CD8-positive, alpha-beta memory T cell (primary cell): ENCODE measurements around the gene MTA1. TPM values are rescaled to one million over a fixed set of nuclear protein-coding genes. Genes with fewer than 3 reads are reported as not detected.
A peak's percentile ranks its signal among the peaks of the same experiment; 100 is the strongest.

Source experiments
- CTCF ChIA-PET: fragments of 350-600 bp; sonication (Branson Sonifier 250); formaldehyde crosslinking; loops from one replicate; lab custom pipeline; 2021; ENCODE audit warnings: antibody characterized with exemption; lab: Charles Lee
- POLR2A ChIA-PET: fragments of 350-600 bp; sonication (Branson Sonifier 250); formaldehyde crosslinking; loops from one replicate; lab custom pipeline; 2021; ENCODE audit warnings: antibody characterized with exemption; lab: Charles Lee
- DNase-seq, 5 donors: peaks; one replicate each; pipeline versions ENCODE4 v3.0.0 to v3.0.0-alpha.2; 2020 to 2022; ENCODE audit warnings: mixed read lengths in 1 of 5
- H3K27ac ChIP-seq: one replicate; pipeline ENCODE4 v1.7.0; 2013; ENCODE audit warnings: low read depth, mild to moderate bottlenecking, low read length, moderate library complexity
- H3K27me3 ChIP-seq: 2 replicates; pipeline ENCODE4 v1.7.0; 2013; ENCODE audit warnings: low read length, mild to moderate bottlenecking; ENCODE audit not compliant: insufficient read depth, poor library complexity, severe bottlenecking
- H3K36me3 ChIP-seq: 2 replicates; pipeline ENCODE4 v1.7.0; 2013; ENCODE audit warnings: mild to moderate bottlenecking, low read length, moderate library complexity; ENCODE audit not compliant: insufficient read depth
- H3K4me1 ChIP-seq: 2 replicates; pipeline ENCODE4 v1.7.0; 2013; ENCODE audit warnings: mild to moderate bottlenecking, low read length, moderate library complexity; ENCODE audit not compliant: insufficient read depth
- H3K4me3 ChIP-seq: 2 replicates; pipeline ENCODE4 v1.7.0; 2013; ENCODE audit warnings: mild to moderate bottlenecking, low read length
- H3K9me3 ChIP-seq: 2 replicates; pipeline ENCODE4 v1.7.0; 2013; ENCODE audit warnings: mild to moderate bottlenecking, low read length
- H3K27ac Mint-ChIP-seq, 8 donors: one replicate each; pipeline ENCODE4 v1.8.0; 2020 to 2021; ENCODE audit warnings: mixed read lengths in 8 of 8, mild to moderate bottlenecking in 6 of 8, inconsistent platforms in 3 of 8, moderate library complexity in 3 of 8
- H3K27me3 Mint-ChIP-seq, 2 donors: one replicate each; pipeline ENCODE4 v1.8.0; 2020 to 2021; ENCODE audit warnings: mixed read lengths in 2 of 2, mild to moderate bottlenecking in 1 of 2, moderate library complexity in 1 of 2
- H3K36me3 Mint-ChIP-seq, 3 donors: one replicate each; pipeline ENCODE4 v1.8.0; 2020 to 2021; ENCODE audit warnings: mixed read lengths in 3 of 3, inconsistent platforms in 1 of 3, mild to moderate bottlenecking in 1 of 3
- H3K4me1 Mint-ChIP-seq, 3 donors: one replicate each; pipeline ENCODE4 v1.8.0; 2020 to 2021; ENCODE audit warnings: mixed read lengths in 3 of 3, inconsistent platforms in 1 of 3, mild to moderate bottlenecking in 1 of 3
- H3K4me3 Mint-ChIP-seq, 7 donors: one replicate each; pipeline ENCODE4 v1.8.0; 2020 to 2021; ENCODE audit warnings: mixed read lengths in 7 of 7, mild to moderate bottlenecking in 6 of 7, moderate library complexity in 4 of 7, inconsistent platforms in 2 of 7
- H3K9me3 Mint-ChIP-seq, 5 donors: one replicate each; pipeline ENCODE4 v1.8.0; 2020 to 2022; ENCODE audit warnings: mixed read lengths in 5 of 5, mild to moderate bottlenecking in 3 of 5, moderate library complexity in 2 of 5, inconsistent platforms in 1 of 5
- polyA plus RNA-seq: library from polyadenylated mRNA; unstranded; fragments of 300-500 nt; fragmentation: Illumina TruSeq; gene quantifications from one replicate; pipeline ENCODE4 v1.2.3, GENCODE V29; 2021
- total RNA-seq, 2 experiments: library from RNA; stranded (reverse); gene quantifications; one replicate each; pipeline ENCODE4 v1.2.3, GENCODE V29; 2021

MTA1 gene
- total and polyA plus RNA-seq, 3 experiments from 2014 or later = 6.1 to 129 (median 124) TPM

- CTCF ChIA-PET = interaction anchor here (1.3 to 8.5 kb wide), 2 partner anchors 12 to 30 kb away, joined by 3 to 63 read pairs; no protein-coding TSS in a partner anchor
- DNase-seq = peak; percentile 64 to 86 (median 75)
- H3K27ac Mint-ChIP-seq = peak overlapping the region in 7 of 8 donors; percentile 74 to 89 (median 82)
These were observed 58.2 kb downstream of the MTA1 start for GRCh38 chr14:105477660-105478397.

DNA sequence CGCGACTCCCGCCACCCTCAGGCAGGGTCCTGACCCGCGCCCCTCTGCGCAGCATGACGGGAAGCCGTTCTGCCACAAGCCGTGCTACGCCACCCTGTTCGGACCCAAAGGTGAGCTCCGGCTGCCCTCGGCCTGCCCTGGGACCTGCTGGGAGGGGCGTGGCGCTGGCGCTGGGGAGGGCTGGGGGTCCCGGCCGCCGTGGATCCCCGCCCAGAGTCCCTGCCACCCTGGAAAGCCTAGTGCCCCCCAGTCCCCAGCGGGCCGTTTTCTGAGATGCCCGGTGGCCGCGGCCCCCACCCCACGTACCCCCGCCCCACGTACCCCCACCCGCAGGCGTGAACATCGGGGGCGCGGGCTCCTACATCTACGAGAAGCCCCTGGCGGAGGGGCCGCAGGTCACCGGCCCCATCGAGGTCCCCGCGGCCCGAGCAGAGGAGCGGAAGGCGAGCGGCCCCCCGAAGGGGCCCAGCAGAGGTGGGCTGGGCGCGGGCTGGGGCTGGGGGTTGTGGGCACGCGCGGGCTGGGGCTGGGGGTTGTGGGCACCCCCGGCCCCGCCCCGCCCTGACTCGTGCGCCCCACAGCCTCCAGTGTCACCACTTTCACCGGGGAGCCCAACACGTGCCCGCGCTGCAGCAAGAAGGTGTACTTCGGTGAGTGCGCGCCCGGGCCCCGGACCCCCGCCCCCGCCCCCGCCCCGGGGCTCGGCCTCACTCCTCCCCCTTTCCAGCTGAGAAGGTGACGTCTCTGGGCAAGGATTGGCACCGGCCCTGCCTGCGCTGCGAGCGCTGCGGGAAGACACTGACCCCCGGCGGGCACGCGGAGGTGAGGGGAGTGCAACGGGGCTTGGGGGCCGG is 59.0 kb downstream of the MTA1 start:
- H3K4me1 Mint-ChIP-seq = peaks cover 23 to 66% (median 38%) of the 10 kb centered on the region in 3 donors
- H3K27ac Mint-ChIP-seq = peak overlapping the region in 2 of 8 donors; percentile 99 to 100
- POLR2A ChIA-PET = interaction anchor here (0.7 to 0.9 kb wide), 2 partner anchors 11 to 658 kb away, joined by 3 to 6 read pairs; no protein-coding TSS in a partner anchor
- peaks cover 0 to 3% (median 0%) of the 10 kb centered on the region in 5 donors for H3K9me3 Mint-ChIP-seq
- peaks cover 0 to 8% of the 10 kb centered on the region in 2 donors for H3K27me3 Mint-ChIP-seq
- no peak overlapping the region for H3K4me3 Mint-ChIP-seq
- Histone ChIP-seq H3K4me1 (peaks cover 70% of the 10 kb centered on the region), H3K9me3 (no peaks in the 10 kb centered on the region), H3K27ac (no peak overlapping the region), H3K27me3 (no peaks in the 10 kb centered on the region), H3K4me3 (no peak overlapping the region), H3K36me3 (no peaks in the 10 kb centered on the region)
- no peaks in the 10 kb centered on the region for H3K36me3 Mint-ChIP-seq
- CTCF ChIA-PET = interaction anchor here (1.3 to 8.5 kb wide), 2 partner anchors 11 to 31 kb away, joined by 3 to 63 read pairs; no protein-coding TSS in a partner anchor
- DNase-seq = peak in 2 of 5 donors; percentile 30 to 62

More at GRCh38 chr14:105477660-105478397, 58.2 kb downstream of the MTA1 start:
- Histone ChIP-seq H3K27me3 (no peaks in the 10 kb centered on the region), H3K4me3 (no peak overlapping the region), H3K9me3 (no peaks in the 10 kb centered on the region), H3K36me3 (no peaks in the 10 kb centered on the region), H3K27ac (no peak overlapping the region), H3K4me1 (peaks cover 67% of the 10 kb centered on the region)
- Mint-ChIP-seq H3K36me3 (no peaks in the 10 kb centered on the region), H3K9me3 (peaks cover 0 to 3% (median 0%) of the 10 kb centered on the region in 5 donors), H3K27me3 (peaks cover 0 to 8% of the 10 kb centered on the region in 2 donors), H3K4me1 (peaks cover 23 to 66% (median 38%) of the 10 kb centered on the region in 3 donors), H3K4me3 (peak overlapping the region; percentile 19 to 76 (median 62))
- POLR2A ChIA-PET = interaction anchor here (0.7 to 0.9 kb wide), 2 partner anchors 12 to 659 kb away, joined by 3 to 6 read pairs; no protein-coding TSS in a partner anchor

GRCh38 chr14:105479431-105480158 is 60.0 kb downstream of the MTA1 start:
- Histone ChIP-seq H3K36me3 (no peaks in the 10 kb centered on the region), H3K27me3 (no peaks in the 10 kb centered on the region), H3K27ac (no peak overlapping the region), H3K4me1 (peaks cover 78% of the 10 kb centered on the region), H3K4me3 (no peak overlapping the region), H3K9me3 (no peaks in the 10 kb centered on the region)
- peak in 1 of 5 donors; percentile 34 for DNase-seq
- Mint-ChIP-seq H3K4me1 (peaks cover 29 to 68% (median 44%) of the 10 kb centered on the region in 3 donors), H3K4me3 (peak overlapping the region in 6 of 7 donors; percentile 19 to 85 (median 70)), H3K36me3 (no peaks in the 10 kb centered on the region), H3K9me3 (peaks cover 0 to 3% (median 0%) of the 10 kb centered on the region in 5 donors), H3K27me3 (peaks cover 0 to 12% of the 10 kb centered on the region in 2 donors), H3K27ac (peak overlapping the region in 6 of 8 donors; percentile 89 to 100 (median 100))
- CTCF ChIA-PET = interaction anchor here (1.6 to 3.1 kb wide), 3 partner anchors 12 to 179 kb away, joined by 10 to 135 read pairs (median 13); partner anchors contain the start of genes BRF1 and TEDC1
- POLR2A ChIA-PET = no interaction called here

DNA sequence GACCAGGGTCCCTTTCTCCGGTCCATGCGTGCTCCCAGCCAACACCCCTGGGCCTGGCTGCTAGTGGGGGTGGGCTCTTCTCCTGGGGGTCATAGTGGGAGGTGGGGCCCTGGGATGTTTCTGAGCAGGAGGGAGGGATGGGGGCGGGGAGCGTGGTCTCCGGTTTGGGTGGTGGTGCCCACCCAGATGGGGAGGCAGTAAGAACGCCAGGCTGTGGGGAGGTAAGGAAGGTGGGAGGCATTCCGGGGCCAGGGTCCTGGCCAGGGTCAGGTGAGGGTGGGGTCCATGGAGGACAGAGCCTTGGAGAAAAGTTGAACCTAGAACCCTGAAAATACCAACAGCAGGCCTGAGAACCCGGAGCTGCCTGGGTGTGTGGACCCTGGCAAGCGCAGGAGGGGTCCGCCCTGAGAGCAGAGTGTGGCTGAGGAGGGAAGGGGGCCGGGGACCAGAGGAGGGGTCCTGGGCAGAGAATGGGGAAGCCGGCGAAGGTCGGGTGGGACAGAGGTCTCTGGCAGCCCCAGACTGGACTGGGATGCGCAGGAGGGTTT is 60.6 kb downstream of the MTA1 start:
- H3K36me3 Mint-ChIP-seq = no peaks in the 10 kb centered on the region
- ChIA-PET POLR2A (interaction anchor here (2.4 kb wide), 1 partner anchor 10 kb away, joined by 66 read pairs; the partner anchor contains the start of gene TEDC1), CTCF (interaction anchor here (0.6 to 3.1 kb wide), 23 partner anchors 9 to 437 kb away, joined by 3 to 135 read pairs (median 4); partner anchors contain the start of genes BRF1 and TEDC1)
- H3K27me3 Mint-ChIP-seq = peaks cover 0 to 12% of the 10 kb centered on the region in 2 donors
- peak in 1 of 5 donors; percentile 39 for DNase-seq
- Histone ChIP-seq H3K27ac (peak overlapping the region; percentile 100), H3K9me3 (no peaks in the 10 kb centered on the region), H3K4me1 (peaks cover 80% of the 10 kb centered on the region), H3K27me3 (no peaks in the 10 kb centered on the region), H3K4me3 (no peak overlapping the region), H3K36me3 (no peaks in the 10 kb centered on the region)
- peak overlapping the region; percentile 58 to 100 (median 100) for H3K27ac Mint-ChIP-seq
- peaks cover 0 to 3% (median 0%) of the 10 kb centered on the region in 5 donors for H3K9me3 Mint-ChIP-seq
- H3K4me1 Mint-ChIP-seq = peaks cover 31 to 75% (median 48%) of the 10 kb centered on the region in 3 donors
- H3K4me3 Mint-ChIP-seq = peak overlapping the region; percentile 38 to 87 (median 80)

- Histone ChIP-seq H3K27ac (peak overlapping the region; percentile 100), H3K4me3 (peak overlapping the region; percentile 80), H3K9me3 (no peaks in the 10 kb centered on the region), H3K4me1 (peaks cover 80% of the 10 kb centered on the region), H3K27me3 (no peaks in the 10 kb centered on the region), H3K36me3 (no peaks in the 10 kb centered on the region)
- peak overlapping the region; percentile 78 to 94 (median 85) for H3K4me3 Mint-ChIP-seq
- peaks cover 0 to 3% (median 0%) of the 10 kb centered on the region in 5 donors for H3K9me3 Mint-ChIP-seq
- peaks cover 37 to 76% (median 56%) of the 10 kb centered on the region in 3 donors for H3K4me1 Mint-ChIP-seq
- DNase-seq = peak; percentile 83 to 91 (median 87)
- peak overlapping the region; percentile 99 to 100 (median 100) for H3K27ac Mint-ChIP-seq
- ChIA-PET POLR2A (interaction anchor here (2.4 kb wide), 1 partner anchor 9 kb away, joined by 66 read pairs; the partner anchor contains the start of gene TEDC1), CTCF (interaction anchor here (0.6 to 3.1 kb wide), 25 partner anchors 10 to 437 kb away, joined by 3 to 135 read pairs (median 4); partner anchors contain the start of genes BRF1 and TEDC1)
- peaks cover 0 to 12% of the 10 kb centered on the region in 2 donors for H3K27me3 Mint-ChIP-seq
- H3K36me3 Mint-ChIP-seq = no peaks in the 10 kb centered on the region
These were observed 61.5 kb downstream of the MTA1 start for GRCh38 chr14:105480807-105481801.

- no peaks in the 10 kb centered on the region for H3K36me3 ChIP-seq
- no peaks in the 10 kb centered on the region for H3K27me3 ChIP-seq
- Mint-ChIP-seq H3K9me3 (peaks cover 0 to 3% (median 0%) of the 10 kb centered on the region in 5 donors), H3K27me3 (peaks cover 0 to 12% of the 10 kb centered on the region in 2 donors), H3K36me3 (no peaks in the 10 kb centered on the region), H3K4me3 (peak overlapping the region; percentile 78 to 94 (median 85)), H3K27ac (peak overlapping the region; percentile 99 to 100 (median 100)), H3K4me1 (peaks cover 39 to 73% (median 56%) of the 10 kb centered on the region in 3 donors)
- peak overlapping the region; percentile 100 for H3K27ac ChIP-seq
- ChIA-PET CTCF (interaction anchor here (1.0 to 3.1 kb wide), 11 partner anchors 9 to 181 kb away, joined by 3 to 135 read pairs (median 6); partner anchors contain the start of genes BRF1 and TEDC1), POLR2A (interaction anchor here (2.4 kb wide), 1 partner anchor 8 kb away, joined by 66 read pairs; the partner anchor contains the start of gene TEDC1)
- no peaks in the 10 kb centered on the region for H3K9me3 ChIP-seq
- DNase-seq = peak; percentile 94 to 99 (median 97)
- H3K4me1 ChIP-seq = peaks cover 78% of the 10 kb centered on the region
- H3K4me3 ChIP-seq = no peak overlapping the region
These were observed 62.3 kb downstream of the MTA1 start for GRCh38 chr14:105481886-105482457.
